Inflammatory macrophage treated with lipopolysaccharide for 1 hour (primary cell): Measurements from ENCODE around the gene ZNF540.
"Not testable (repeated sequence)": the region's sequence is repeated elsewhere in the genome, so short reads cannot be mapped to it uniquely, and the experiment has no call there.

Experiments used
- DNase-seq, 2 donors: peaks; one replicate each; pipeline ENCODE4 v3.0.0-alpha.2; 2020 to 2022

Gene ZNF540

GRCh38 chr19:37594304-37594981 lies at the start of gene ZNF540, which contains the start of gene ZNF571:
TSS of gene ZNF540 (plus strand) at chr19:37594876. CDS start at chr19:37598448, 3,572 bp downstream.
TSS of gene ZNF571 (minus strand) at chr19:37594792. CDS start at chr19:37586676, 8,116 bp downstream.
- peak; percentile 89 to 91 for DNase-seq

DNA sequence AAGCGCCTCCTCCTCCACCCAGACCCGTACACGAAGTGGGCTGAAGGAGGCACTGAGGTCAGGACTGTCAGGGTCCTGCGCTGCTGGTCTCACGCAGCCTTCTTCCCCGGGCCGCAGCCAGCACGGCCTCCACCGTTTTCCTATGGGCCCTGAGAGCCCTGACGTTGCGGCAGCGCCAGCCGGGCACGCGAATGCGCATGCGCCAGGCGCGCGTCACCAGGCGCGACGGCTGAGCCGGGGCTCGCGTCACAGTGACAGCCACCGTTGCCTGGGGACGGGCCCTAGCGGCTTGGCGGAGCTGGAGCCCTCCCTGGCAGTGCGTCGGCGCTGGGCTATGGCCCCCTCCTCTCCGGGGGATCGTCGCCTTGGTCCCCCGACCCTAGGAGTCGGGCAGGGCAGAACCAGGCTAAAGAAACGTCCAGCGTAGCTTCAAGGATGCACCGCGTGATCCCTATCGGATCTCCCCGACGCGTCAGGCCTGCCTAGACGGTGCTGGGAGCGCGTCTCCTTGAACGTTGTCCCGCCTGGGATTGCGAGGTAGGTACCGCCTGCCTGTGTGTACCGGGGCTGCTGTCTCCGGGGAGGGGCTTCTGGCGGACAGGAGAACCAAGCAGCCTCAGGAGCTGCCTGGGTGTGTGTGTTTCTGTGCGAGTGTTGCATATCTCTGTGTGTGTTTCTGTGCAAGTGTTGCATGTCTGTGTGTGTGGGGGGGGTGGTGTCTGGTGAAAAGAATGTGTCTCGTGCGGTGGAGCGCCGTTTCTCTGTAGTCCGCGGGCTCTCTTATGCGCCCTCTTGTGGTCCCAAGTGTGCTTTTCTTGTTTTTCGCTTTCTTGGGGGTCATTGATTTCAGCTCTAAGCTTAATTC lies 43.3 kb upstream of the ZNF540 start:
- DNase-seq, result peak; percentile 54 to 56

DNA sequence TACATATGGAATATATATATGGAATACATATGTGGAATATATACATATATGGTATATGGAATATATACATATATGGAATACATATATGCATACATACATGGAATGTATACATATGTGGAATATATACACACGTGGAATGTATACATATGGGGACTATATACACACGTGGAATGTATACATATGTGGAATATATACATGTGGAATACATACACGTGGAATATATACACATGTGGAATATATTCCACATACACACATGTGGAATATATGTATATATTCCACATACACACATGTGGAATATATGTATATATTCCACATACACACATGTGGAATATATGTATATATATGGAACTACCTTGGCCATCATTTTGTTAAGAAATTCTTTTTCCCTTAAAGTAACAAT lies 31.2 kb upstream of the ZNF540 start:
- DNase-seq, result no peak

DNA sequence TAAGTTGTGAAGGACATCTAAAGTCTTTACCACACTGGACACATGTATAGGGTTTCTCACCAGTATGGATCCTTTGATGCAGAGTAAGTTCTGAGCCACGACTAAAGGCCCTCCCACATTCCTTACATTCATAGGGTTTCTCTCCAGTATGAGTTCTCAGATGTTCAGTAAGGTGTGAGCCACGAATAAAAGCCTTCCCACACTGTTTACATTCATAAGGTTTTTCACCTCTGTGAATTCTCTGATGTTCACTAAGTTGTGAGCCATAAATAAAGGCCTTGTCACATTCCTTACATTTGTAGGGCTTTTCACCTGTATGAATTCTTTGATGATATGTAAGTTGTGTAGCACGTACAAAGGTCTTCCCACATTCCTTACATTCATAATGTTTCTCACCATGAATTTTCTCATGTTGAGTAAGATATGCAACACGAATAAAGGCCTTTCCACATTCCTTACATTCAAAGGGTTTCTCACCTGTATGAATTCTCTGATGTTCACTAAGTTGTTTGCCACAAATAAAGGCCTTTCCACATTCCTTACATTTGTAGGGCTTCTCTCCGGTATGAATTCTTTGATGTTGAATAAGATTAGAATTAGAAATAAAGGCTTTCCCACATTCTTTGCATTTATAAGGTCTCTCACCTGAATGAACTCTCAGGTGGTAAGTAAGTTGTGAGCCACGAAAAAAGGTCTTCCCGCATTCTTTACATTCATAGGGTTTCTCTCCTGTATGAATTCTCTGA lies 29.9 kb upstream of the ZNF540 start:
- DNase-seq, result no peak

- no peak for DNase-seq
These were observed 29.4 kb upstream of the ZNF540 start for GRCh38 chr19:37565370-37565669.

DNA sequence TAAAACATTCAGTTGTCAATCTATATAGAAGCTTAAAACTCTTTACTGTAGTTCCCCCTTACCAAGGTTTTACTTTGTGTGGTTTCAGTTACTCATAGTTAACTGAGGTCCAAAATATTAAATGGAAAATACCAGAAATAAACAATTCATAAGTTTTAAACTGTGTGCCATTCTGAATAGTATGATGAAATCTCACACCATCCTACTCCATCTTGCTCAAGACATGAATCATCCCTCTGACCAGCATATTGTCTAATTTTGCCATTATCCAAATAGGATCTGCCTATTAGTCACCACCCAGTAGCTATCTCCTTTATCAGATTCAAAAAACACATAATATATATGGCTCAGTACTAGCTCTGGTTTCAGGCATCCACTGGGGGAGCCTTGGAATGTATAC lies 22.5 kb upstream of the ZNF540 start:
- peak; percentile 5 to 38 for DNase-seq

DNA sequence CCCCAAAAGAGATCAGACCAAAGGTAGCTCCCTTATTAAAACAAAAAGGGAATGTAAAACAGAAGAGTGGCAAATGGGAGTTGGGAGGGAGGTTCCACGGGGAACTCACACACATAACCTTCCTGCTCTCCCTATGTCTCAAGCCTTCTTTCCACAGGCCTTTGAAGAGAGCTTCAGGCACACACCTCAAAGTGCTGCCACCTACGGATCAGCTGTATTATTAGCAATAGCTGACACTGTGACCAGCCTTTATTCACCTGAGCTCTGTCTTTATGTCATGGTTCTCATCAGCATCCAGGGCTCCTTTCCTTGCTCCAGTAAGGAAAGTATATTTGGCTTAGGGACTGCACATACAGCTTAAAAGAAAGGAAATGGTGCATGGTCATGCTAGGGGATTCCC lies 11.3 kb upstream of the ZNF540 start:
- DNase-seq, result no peak

GRCh38 chr19:37593996-37594303 lies 726 bp upstream of the ZNF540 start:
- peak in 1 of 2 donors; percentile 0 for DNase-seq

- peak in 1 of 2 donors; percentile 51 for DNase-seq
These were observed 306 bp downstream of the ZNF540 start for GRCh38 chr19:37594982-37595382.

- DNase-seq, result no peak
These were observed 40.7 kb downstream of the ZNF540 start for GRCh38 chr19:37635076-37636056.

GRCh38 chr19:37654118-37654517 lies 59.4 kb downstream of the ZNF540 start:
- DNase-seq, result no peak

DNA sequence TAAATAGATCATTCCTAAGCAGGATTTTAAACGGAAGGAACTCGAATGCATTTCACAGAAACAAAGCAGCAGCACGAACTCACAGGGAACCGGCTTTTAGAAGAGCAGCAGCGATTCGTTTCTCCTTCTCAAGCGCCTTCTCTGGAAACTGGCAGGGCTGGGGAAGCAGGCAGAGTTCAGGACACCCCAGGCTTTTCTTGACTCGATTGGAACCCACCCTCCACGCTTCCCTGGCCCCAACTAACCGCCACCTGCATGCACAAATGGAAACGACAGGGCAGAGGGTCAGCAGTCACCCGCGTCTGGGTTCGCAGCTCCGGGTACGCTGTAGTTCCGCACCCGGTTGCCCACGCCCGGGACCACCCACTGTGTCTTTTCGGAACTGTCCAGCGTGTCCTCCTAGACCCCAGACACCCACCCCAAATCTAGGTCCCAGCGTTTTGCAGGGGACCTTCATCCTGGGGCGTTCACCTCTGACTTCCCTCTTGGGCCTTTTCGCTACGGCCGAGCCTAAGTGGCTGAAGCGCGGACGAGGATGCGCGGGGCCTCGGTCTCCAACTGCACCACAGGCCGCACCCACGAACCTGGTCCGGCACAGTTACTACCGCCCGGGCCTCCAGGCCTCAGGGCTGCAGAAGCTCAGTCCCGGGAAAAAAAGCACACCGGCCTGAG lies 60.1 kb downstream of the ZNF540 start:
- DNase-seq, result peak; percentile 18 to 29

- peak; percentile 59 to 70 for DNase-seq
These were observed 60.6 kb downstream of the ZNF540 start, which contains the start of gene ZFP30 for GRCh38 chr19:37655301-37655688. TSS of gene ZFP30 (minus strand) at chr19:37655465. CDS start at chr19:37647822, 7,643 bp downstream.

- DNase-seq, result peak; percentile 72 to 76
These were observed 61.2 kb downstream of the ZNF540 start for GRCh38 chr19:37655689-37656371.

GRCh38 chr19:37657157-37657556 lies 62.5 kb downstream of the ZNF540 start:
- not testable (repeated sequence) for DNase-seq
